HepG2 (cell line): ENCODE data around the gene WWP2. TPM values are rescaled to one million over a fixed set of nuclear protein-coding genes. Genes with fewer than 3 reads are reported as not detected.

Source experiments
- FOXP4 ChIP-seq: sonication (generic); formaldehyde crosslinking; IDR thresholded peaks from 2 replicates; pipeline ENCODE4 v1.4.0; 2020; ENCODE audit warnings: missing genetic modification reagents
- HBP1 ChIP-seq: IDR thresholded peaks from 2 replicates; pipeline ENCODE4 v1.6.1; 2016; ENCODE audit warnings: low read depth, control low read depth
- HES4 ChIP-seq: sonication (generic); formaldehyde crosslinking; IDR thresholded peaks from 2 replicates; pipeline ENCODE4 v1.9.0; 2021; ENCODE audit warnings: mild to moderate bottlenecking, missing genetic modification reagents, borderline replicate concordance
- HHEX ChIP-seq: IDR thresholded peaks from 2 replicates; pipeline ENCODE4 v1.6.1; 2016; ENCODE audit warnings: control low read depth
- NFIC ChIP-seq: IDR thresholded peaks from 2 replicates; pipeline ENCODE4 v1.6.1; 2012; ENCODE audit warnings: mild to moderate bottlenecking, low read length, inconsistent platforms
- RXRB ChIP-seq: IDR thresholded peaks from 2 replicates; pipeline ENCODE4 v1.6.1; 2016; ENCODE audit warnings: borderline replicate concordance, missing genetic modification reagents, missing compliant biosample characterization
- SALL1 ChIP-seq: sonication (generic); formaldehyde crosslinking; IDR thresholded peaks from 2 replicates; pipeline ENCODE4 v1.8.0; 2022; ENCODE audit warnings: mild to moderate bottlenecking, missing genetic modification reagents
- ZBTB7B ChIP-seq: sonication (generic); formaldehyde crosslinking; IDR thresholded peaks from 2 replicates; pipeline ENCODE4 v1.4.0; 2020; ENCODE audit warnings: missing genetic modification reagents
- ZNF10 ChIP-seq: sonication (generic); formaldehyde crosslinking; IDR thresholded peaks from 2 replicates; pipeline ENCODE4 v1.4.0; 2020; ENCODE audit warnings: mild to moderate bottlenecking, low read depth, missing genetic modification reagents, borderline replicate concordance
- ZNF138 ChIP-seq: sonication (generic); formaldehyde crosslinking; IDR thresholded peaks from 2 replicates; pipeline ENCODE4 v1.5.0; 2020; ENCODE audit warnings: mild to moderate bottlenecking, low read depth, missing genetic modification reagents
- ZNF225 ChIP-seq: sonication (generic); formaldehyde crosslinking; IDR thresholded peaks from 2 replicates; pipeline ENCODE4 v1.4.0; 2020; ENCODE audit warnings: mild to moderate bottlenecking, missing genetic modification reagents
- ZNF367 ChIP-seq: sonication (generic); formaldehyde crosslinking; IDR thresholded peaks from 2 replicates; pipeline ENCODE4 v1.4.0; 2020; ENCODE audit warnings: missing genetic modification reagents, borderline replicate concordance
- ZNF513 ChIP-seq: sonication (generic); formaldehyde crosslinking; conservative IDR thresholded peaks from 2 replicates; pipeline ENCODE4 v1.5.0; 2020; ENCODE audit warnings: missing genetic modification reagents
- ZNF703 ChIP-seq: sonication (generic); formaldehyde crosslinking; IDR thresholded peaks from 2 replicates; pipeline ENCODE4 v1.5.1; 2020; ENCODE audit warnings: missing genetic modification reagents, mild to moderate bottlenecking, moderate library complexity, borderline replicate concordance
- ZNF713 ChIP-seq: sonication (generic); formaldehyde crosslinking; IDR thresholded peaks from 2 replicates; pipeline ENCODE4 v1.4.0; 2020; ENCODE audit warnings: mild to moderate bottlenecking, missing genetic modification reagents
- ZNF878 ChIP-seq: sonication (generic); formaldehyde crosslinking; IDR thresholded peaks from 2 replicates; pipeline ENCODE4 v1.8.1; 2023; ENCODE audit warnings: mild to moderate bottlenecking, missing genetic modification reagents, moderate library complexity
- polyA plus RNA-seq, 8 experiments: library from polyadenylated mRNA; depleted of rRNA in 3 of 8; stranded (reverse) in 7 of 8; unstranded in 1 of 8; fragments of >200 nt; fragmentation: Illumina TruSeq in 4 of 8; extraction: Trizol in 4 of 8; gene quantifications; 2 replicates each; pipeline versions ENCODE4 v1.2.1 to v1.2.3, GENCODE V29; 2011 to 2016; ENCODE audit warnings: low read depth in 4 of 8, missing spikeins in 1 of 8, mixed read lengths in 1 of 8; ENCODE audit not compliant: insufficient read depth in 1 of 8
- total RNA-seq, 5 experiments: library from RNA; depleted of rRNA; stranded (reverse); fragments of >200 nt; fragmentation: Illumina TruSeq; extraction: Trizol; gene quantifications; 2 replicates each; pipeline ENCODE4 v1.2.3, GENCODE V29; 2016; ENCODE audit warnings: low read depth in 1 of 5

Gene WWP2
- total and polyA plus RNA-seq, 2 of the 13 experiments (the other 11 are each of a cell fraction or from before 2014, with no cell fraction given) = 11.4 to 28.2 TPM

DNA sequence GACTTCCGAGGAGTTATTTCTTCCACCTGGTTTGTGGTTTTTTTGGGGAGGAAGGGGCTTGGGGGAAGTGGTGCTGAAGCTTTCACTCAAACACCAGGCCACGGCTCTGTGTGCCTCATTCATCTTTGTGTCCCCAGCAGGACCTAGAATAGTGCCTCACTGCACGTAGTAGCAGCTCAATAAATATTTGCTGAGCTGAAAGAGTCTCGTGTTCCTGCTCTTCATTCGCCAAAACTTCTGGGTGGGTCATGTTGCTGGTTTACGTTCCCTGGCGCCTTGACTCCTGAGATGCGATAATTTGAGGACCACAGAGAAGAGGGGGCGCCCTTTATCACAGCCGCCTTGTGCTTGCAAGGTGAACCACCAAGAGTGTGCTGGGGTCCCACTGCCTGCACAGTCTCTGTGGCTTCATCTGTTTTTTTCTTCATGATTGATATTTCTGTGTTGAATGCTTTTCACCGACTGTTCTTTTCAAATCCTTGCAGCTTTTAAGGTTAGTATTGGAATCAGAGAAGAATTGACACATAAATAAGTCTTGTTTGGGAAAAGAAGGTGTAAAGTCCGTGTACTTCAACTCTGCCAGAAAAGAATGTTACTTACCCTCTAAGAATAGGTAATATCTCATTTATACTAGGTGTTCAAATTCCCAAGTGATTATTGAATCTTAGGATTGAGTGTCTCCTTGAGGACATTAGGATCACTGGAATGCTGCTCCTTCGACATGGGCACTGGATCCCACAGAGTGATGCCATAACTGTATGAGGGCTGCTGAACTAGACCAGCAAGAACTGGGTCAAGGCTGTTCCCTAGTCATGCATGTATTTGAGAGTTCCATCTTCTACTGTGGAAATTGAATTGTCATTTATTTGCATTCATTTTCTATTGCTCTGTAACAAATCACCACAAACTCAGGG is 96.3 kb downstream of the WWP2 start (continued):
- no peak for TF ChIP-seq ZNF138 (CRISPR knock-in tag)
- TF ChIP-seq ZNF703 = no peak
- no peak for TF ChIP-seq HHEX (CRISPR knock-in tag)
- no peak for TF ChIP-seq ZNF225 (CRISPR knock-in tag)
- no peak for TF ChIP-seq ZNF10 (CRISPR knock-in tag)
- no peak for TF ChIP-seq ZNF878
- no peak for TF ChIP-seq HES4 (CRISPR knock-in tag)
- TF ChIP-seq NFIC = peak; percentile 32; the same call in 1 of the 2 replicates
- TF ChIP-seq HBP1 (CRISPR knock-in tag) = 0 out of 2 replicates have a peak, but pooled peaks have one; percentile 29
- peak; percentile 77 for TF ChIP-seq SALL1
- TF ChIP-seq FOXP4 (CRISPR knock-in tag) = peak; percentile 87
- no peak for TF ChIP-seq ZNF513
- peak; percentile 56; the same call in 1 of the 2 replicates for TF ChIP-seq ZNF713 (CRISPR knock-in tag)
- TF ChIP-seq ZNF367 (CRISPR knock-in tag) = no peak
- peak; percentile 58 for TF ChIP-seq ZBTB7B (CRISPR knock-in tag)
- TF ChIP-seq RXRB (CRISPR knock-in tag) = peak; percentile 91
